GM23338 (cell line): ENCODE measurements around the gene LDHAL6A. TPM values are rescaled to one million over a fixed set of nuclear protein-coding genes. Genes with fewer than 3 reads are reported as not detected.
A peak's percentile ranks its signal among the peaks of the same experiment; 100 is the strongest.

Experiments used
- ATAC-seq: fragments of 200-7000 bp; cut with Tn5 transposase; 3 replicates; pipeline ENCODE4 v1.9.1; 2020
- DNase-seq: peaks from one replicate; pipeline ENCODE4 v3.0.0-alpha.2; 2015; ENCODE audit warnings: low spot score
- H2AFZ ChIP-seq: fragments of 200-600 bp; sonication (generic); 2 replicates; pipeline ENCODE4 v1.8.0; 2016; ENCODE audit warnings: antibody characterized with exemption, mild to moderate bottlenecking, moderate library complexity
- H3F3A ChIP-seq: fragments of 200-600 bp; sonication (generic); replicated peaks from 2 replicates; pipeline ENCODE4 v1.8.0; 2017; ENCODE audit warnings: antibody characterized with exemption, mixed run types, low read depth
- H3K27ac ChIP-seq: fragments of 200-600 bp; sonication (generic); 2 replicates; pipeline ENCODE4 v1.6.1; 2016; ENCODE audit warnings: low read depth
- H3K27me3 ChIP-seq: fragments of 200-600 bp; sonication (generic); 2 replicates; pipeline ENCODE4 v1.8.0; 2016; ENCODE audit warnings: mild to moderate bottlenecking, mixed run types, moderate library complexity; ENCODE audit not compliant: insufficient read depth
- H3K36me3 ChIP-seq: fragments of 200-600 bp; sonication (generic); 2 replicates; pipeline ENCODE4 v1.8.0; 2016; ENCODE audit warnings: mild to moderate bottlenecking; ENCODE audit not compliant: insufficient read depth
- H3K4me1 ChIP-seq: fragments of 200-600 bp; sonication (generic); 2 replicates; pipeline ENCODE4 v1.8.0; 2016; ENCODE audit warnings: mild to moderate bottlenecking, moderate library complexity; ENCODE audit not compliant: insufficient read depth
- H3K4me2 ChIP-seq: fragments of 200-600 bp; sonication (generic); 2 replicates; pipeline ENCODE4 v1.7.1; 2017; ENCODE audit warnings: mixed run types
- H3K4me3 ChIP-seq: fragments of 200-600 bp; sonication (generic); 2 replicates; pipeline ENCODE4 v1.6.1; 2016; ENCODE audit warnings: mixed run types
- H3K79me2 ChIP-seq: fragments of 200-600 bp; sonication (generic); replicated peaks from 2 replicates; pipeline ENCODE4 v1.8.0; 2017; ENCODE audit warnings: mild to moderate bottlenecking; ENCODE audit not compliant: insufficient read depth
- H3K9me2 ChIP-seq: fragments of 200-600 bp; sonication (generic); 2 replicates; pipeline ENCODE4 v1.8.0; 2017; ENCODE audit not compliant: insufficient read depth
- H4K20me1 ChIP-seq: fragments of 200-600 bp; sonication (generic); replicated peaks from 2 replicates; pipeline ENCODE4 v1.8.0; 2017; ENCODE audit warnings: mild to moderate bottlenecking; ENCODE audit not compliant: insufficient read depth
- H3K27ac Mint-ChIP-seq: 2 replicates; pipeline ENCODE4 v1.8.0; 2020; ENCODE audit warnings: inconsistent platforms, mild to moderate bottlenecking, moderate library complexity, mixed read lengths
- H3K27me3 Mint-ChIP-seq: 3 replicates; pipeline ENCODE4 v1.8.0; 2022; ENCODE audit warnings: low read depth, mild to moderate bottlenecking, moderate library complexity, mixed read lengths, inconsistent platforms; ENCODE audit not compliant: insufficient read depth, poor library complexity
- H3K36me3 Mint-ChIP-seq: 3 replicates; pipeline ENCODE4 v1.8.0; 2021; ENCODE audit warnings: low read depth, mild to moderate bottlenecking, inconsistent platforms, moderate library complexity, mixed read lengths
- H3K4me1 Mint-ChIP-seq: 3 replicates; pipeline ENCODE4 v1.8.0; 2020; ENCODE audit warnings: mild to moderate bottlenecking, inconsistent platforms, mixed read lengths
- H3K4me3 Mint-ChIP-seq: 3 replicates; pipeline ENCODE4 v1.8.0; 2021; ENCODE audit warnings: moderate library complexity, mild to moderate bottlenecking, inconsistent platforms, mixed read lengths
- H3K9me3 Mint-ChIP-seq: 3 replicates; pipeline ENCODE4 v1.8.0; 2020; ENCODE audit warnings: moderate library complexity, mild to moderate bottlenecking, inconsistent platforms, mixed read lengths
- CREB1 ChIP-seq: fragments of 250-450 bp; sonication (Bioruptor Pico); IDR thresholded peaks from 2 replicates; pipeline ENCODE4 v1.5.0; 2020; ENCODE audit warnings: low read depth, mild to moderate bottlenecking, moderate library complexity
- CTCF ChIP-seq, 2 experiments: fragments of 200-600 bp in 1 of 2; sonication (generic) in 1 of 2; conservative IDR thresholded peaks; 2 replicates each; pipeline versions ENCODE4 v1.5.1 to v1.6.1; 2016 to 2017; ENCODE audit warnings: antibody characterized with exemption in 2 of 2, low read depth in 2 of 2, mild to moderate bottlenecking in 2 of 2, moderate library complexity in 1 of 2
- EZH2 ChIP-seq: fragments of 200-600 bp; sonication (generic); IDR thresholded peaks from one replicate; pipeline ENCODE4 v1.8.0; 2017; ENCODE audit warnings: antibody characterized with exemption, mild to moderate bottlenecking, low read depth; ENCODE audit not compliant: unreplicated experiment
- EZH2phosphoT487 ChIP-seq: fragments of 200-600 bp; sonication (generic); IDR thresholded peaks from one replicate; pipeline ENCODE4 v1.8.1; 2018; ENCODE audit warnings: antibody characterized with exemption; ENCODE audit not compliant: unreplicated experiment
- REST ChIP-seq: IDR thresholded peaks from one replicate; pipeline ENCODE4 v1.6.1; 2018; ENCODE audit warnings: antibody characterized with exemption; ENCODE audit not compliant: unreplicated experiment
- STAT1 ChIP-seq: IDR thresholded peaks from one replicate; pipeline ENCODE4 v1.6.1; 2016; ENCODE audit warnings: antibody characterized with exemption; ENCODE audit not compliant: unreplicated experiment
- ZNF114 ChIP-seq: fragments of 250-450 bp; sonication (Bioruptor Pico); IDR thresholded peaks from 2 replicates; pipeline ENCODE4 v1.5.0; 2020; ENCODE audit warnings: mild to moderate bottlenecking, moderate library complexity
- ZNF462 ChIP-seq: fragments of 250-450 bp; sonication (Bioruptor Pico); IDR thresholded peaks from 2 replicates; pipeline ENCODE4 v1.5.0; 2020; ENCODE audit warnings: mild to moderate bottlenecking, moderate library complexity
- polyA plus RNA-seq: library from polyadenylated mRNA; unstranded; fragments of >200 nt; fragmentation: Nextera tagmentation; extraction: Ambion mirVana; gene quantifications from 2 replicates; pipeline ENCODE4 v1.2.1, GENCODE V29; 2016
- total RNA-seq: library from RNA; depleted of rRNA; stranded (reverse); fragments of >200 nt; shearing (Covaris generic); gene quantifications from 2 replicates; pipeline ENCODE4 v1.2.3, GENCODE V29; 2014

LDHAL6A gene
- total and polyA plus RNA-seq, 2 experiments from 2014 or later: 0.10 to 0.59 TPM

- no peaks in the 10 kb centered on the region; the same call in 1 of the 2 replicates for H4K20me1 ChIP-seq
- Mint-ChIP-seq H3K27ac (peak overlapping the region; percentile 8; the same call in 1 of the 2 replicates), H3K4me3 (no peak overlapping the region), H3K9me3 (no peaks in the 10 kb centered on the region), H3K4me1 (0 out of 3 replicates have a peak, but pooled peaks cover 2% of the 10 kb centered on the region), H3K27me3 (peaks cover 6% of the 10 kb centered on the region), H3K36me3 (no peaks in the 10 kb centered on the region; the same call in 2 of the 3 replicates)
- TF ChIP-seq CREB1 (CRISPR knock-in tag) (no peak), CTCF (conservative IDR thresholded peaks at IDR 0.05; ENCODE audit: low read depth in 2 of 2) (peak in 1 of 2 experiments; percentile 32; a peak in 2 of 4 replicates), ZNF462 (CRISPR knock-in tag) (no peak), STAT1 (no peak), ZNF114 (no peak), REST (no peak), EZH2 (no peak), EZH2phosphoT487 (no peak)
- no peak overlapping the region for H3K27ac ChIP-seq
- H3K4me3 ChIP-seq: no peak overlapping the region
- H3K79me2 ChIP-seq: peaks cover 61% of the 10 kb centered on the region
- no peaks in the 10 kb centered on the region for H3K36me3 ChIP-seq
- H2AFZ ChIP-seq: no peak overlapping the region
- no peaks in the 10 kb centered on the region for H3F3A ChIP-seq
- H3K27me3 ChIP-seq: no peaks in the 10 kb centered on the region
- H3K9me2 ChIP-seq: no peaks in the 10 kb centered on the region
- DNase-seq (peak; percentile 54), ATAC-seq (no peak)
- H3K4me2 ChIP-seq: no peak overlapping the region
- H3K4me1 ChIP-seq: peaks cover 5% of the 10 kb centered on the region; the same call in 1 of the 2 replicates
Measured at GRCh38 chr11:18522388-18522787, 66.7 kb downstream of the LDHAL6A start.
